Thyroid gland (tissue), 4 donors: ENCODE results near the gene GNAT2. TPM values are rescaled to one million over a fixed set of nuclear protein-coding genes. Genes with fewer than 3 reads are reported as not detected.

ENCODE experiments used
- DNase-seq, 2 donors: peaks; one replicate each; pipeline ENCODE4 v3.0.0-alpha.2; 2019
- H3K27ac ChIP-seq, 3 donors: fragments of 200-600 bp; sonication (generic); 1 replicate in 2 of 3; 2 replicates in 1 of 3; pipeline ENCODE4 v1.5.1; 2016 to 2019; ENCODE audit warnings: mild to moderate bottlenecking in 1 of 3, moderate library complexity in 1 of 3
- H3K27me3 ChIP-seq: fragments of 200-600 bp; sonication (generic); one replicate; pipeline ENCODE4 v1.5.1; 2019
- H3K36me3 ChIP-seq, 2 donors: fragments of 200-600 bp; sonication (generic); one replicate each; pipeline ENCODE4 v1.5.1; 2016 to 2019
- H3K4me1 ChIP-seq, 2 donors: fragments of 200-600 bp; sonication (generic); one replicate each; pipeline ENCODE4 v1.5.1; 2017 to 2019
- H3K4me3 ChIP-seq, 3 donors: fragments of 200-600 bp; sonication (generic); replicated peaks in 1 of 3; 1 replicate in 2 of 3; 2 replicates in 1 of 3; pipeline ENCODE4 v1.5.1; 2016; ENCODE audit warnings: mild to moderate bottlenecking in 1 of 3
- H3K9me3 ChIP-seq: fragments of 200-600 bp; sonication (generic); one replicate; pipeline ENCODE4 v1.5.1; 2017
- CTCF ChIP-seq, 6 experiments: fragments of 200-600 bp in 3 of 6; fragments of 450-650 bp in 3 of 6; sonication (generic) in 3 of 6; IDR thresholded peaks; one replicate each; pipeline ENCODE4 v1.5.1; 2016 to 2019; ENCODE audit warnings: antibody characterized with exemption in 6 of 6, mild to moderate bottlenecking in 2 of 6, inconsistent platforms in 1 of 6, moderate library complexity in 1 of 6
- POLR2A ChIP-seq, 2 donors: fragments of 450-650 bp; IDR thresholded peaks; one replicate each; pipeline ENCODE4 v1.6.1; 2017; ENCODE audit warnings: antibody characterized with exemption in 2 of 2, mild to moderate bottlenecking in 2 of 2, moderate library complexity in 1 of 2
- WGBS, 2 donors: methylation state at CpG; one replicate each; pipeline ENCODE4 v1.1.5; 2017; 5-methylcytosine and 5-hydroxymethylcytosine counted together
- intact Hi-C: fragments of 100-400 bp; cut with DNase I; formaldehyde crosslinking; loops from one replicate; pipeline ENCODE4 v1.15.1; 2023
- total RNA-seq, 4 donors: library from RNA; depleted of rRNA; stranded (reverse); fragments of >200 nt; gene quantifications; one replicate each; pipeline ENCODE4 v1.2.3, GENCODE V29; 2016

Gene GNAT2
- total RNA-seq, 4 donors from 2014 or later = not detected

GRCh38 chr1:109634771-109635750 is 15.6 kb upstream of the GNAT2 start:
- no peak for DNase-seq
- Histone ChIP-seq H3K4me3 (no peak overlapping the region), H3K27ac (no peak overlapping the region), H3K4me1 (no peaks in the 10 kb centered on the region), H3K9me3 (no peaks in the 10 kb centered on the region), H3K36me3 (peaks cover 5 to 10% of the 10 kb centered on the region in 2 donors), H3K27me3 (no peaks in the 10 kb centered on the region)
- 58 to 67% methylated on average over 13 of the region's 13 CpGs for WGBS, 2 donors
- intact Hi-C loops = loop anchor here (5.0 to 10.0 kb wide), 2 partner anchors 88 to 560 kb away; partner anchors contain the start of genes GNAI3 and TAF13
- TF ChIP-seq POLR2A (IDR thresholded peaks at IDR 0.05) (no peak), CTCF (IDR thresholded peaks at IDR 0.05) (no peak)

GRCh38 chr1:109634292-109634691 is 14.9 kb upstream of the GNAT2 start:
- WGBS, 2 donors = 86 to 90% methylated on average over 6 of the region's 6 CpGs
- H3K9me3 ChIP-seq = no peaks in the 10 kb centered on the region

GRCh38 chr1:109632671-109633346 is 13.4 kb upstream of the GNAT2 start:
- WGBS, 2 donors = 58 to 59% methylated on average over 4 of the region's 5 CpGs
- Histone ChIP-seq H3K27me3 (no peaks in the 10 kb centered on the region), H3K9me3 (no peaks in the 10 kb centered on the region), H3K4me1 (no peaks in the 10 kb centered on the region), H3K36me3 (peaks cover 23 to 27% of the 10 kb centered on the region in 2 donors), H3K27ac (no peak overlapping the region), H3K4me3 (no peak overlapping the region)
- intact Hi-C loops = loop anchor here (5.0 to 10.0 kb wide), 2 partner anchors 86 to 558 kb away; partner anchors contain the start of genes GNAI3 and TAF13
- no peak for DNase-seq
- TF ChIP-seq POLR2A (IDR thresholded peaks at IDR 0.05) = no peak
- TF ChIP-seq CTCF (IDR thresholded peaks at IDR 0.05) = no peak

More at GRCh38 chr1:109634292-109634691, 14.9 kb upstream of the GNAT2 start:
- Histone ChIP-seq H3K36me3 (peaks cover 9 to 13% of the 10 kb centered on the region in 2 donors), H3K27me3 (no peaks in the 10 kb centered on the region), H3K27ac (no peak overlapping the region), H3K4me3 (no peak overlapping the region), H3K4me1 (no peaks in the 10 kb centered on the region)
- intact Hi-C loops = loop anchor here (5.0 to 10.0 kb wide), 2 partner anchors 87 to 559 kb away; partner anchors contain the start of genes GNAI3 and TAF13
- no peak for DNase-seq
- TF ChIP-seq CTCF (IDR thresholded peaks at IDR 0.05) = no peak
- no peak for TF ChIP-seq POLR2A (IDR thresholded peaks at IDR 0.05)

- TF ChIP-seq CTCF (IDR thresholded peaks at IDR 0.05) (no peak), POLR2A (IDR thresholded peaks at IDR 0.05) (no peak)
- Histone ChIP-seq H3K27me3 (no peaks in the 10 kb centered on the region), H3K27ac (no peak overlapping the region), H3K36me3 (peaks cover 33 to 37% of the 10 kb centered on the region in 2 donors), H3K4me3 (no peak overlapping the region), H3K4me1 (no peaks in the 10 kb centered on the region), H3K9me3 (no peaks in the 10 kb centered on the region)
- WGBS, 2 donors = 92 to 93% methylated on average over 12 to 13 of the region's 16 CpGs
- no peak for DNase-seq
- intact Hi-C loops = loop anchor here (5.0 to 10.0 kb wide), 2 partner anchors 85 to 557 kb away; partner anchors contain the start of genes GNAI3 and TAF13
These were observed 12.4 kb upstream of the GNAT2 start for GRCh38 chr1:109631513-109632505.
